Activated CD4-positive, alpha-beta T cell treated with anti-CD3 and anti-CD28 coated beads, Interleukin-2, amount 50 U/mL, for 48 hours (primary cell): ENCODE results near the gene MYH10.

Source experiments
- DNase-seq, 2 experiments: peaks; one replicate each; pipeline ENCODE4 v3.0.0-alpha.2; 2020

Gene MYH10

DNA sequence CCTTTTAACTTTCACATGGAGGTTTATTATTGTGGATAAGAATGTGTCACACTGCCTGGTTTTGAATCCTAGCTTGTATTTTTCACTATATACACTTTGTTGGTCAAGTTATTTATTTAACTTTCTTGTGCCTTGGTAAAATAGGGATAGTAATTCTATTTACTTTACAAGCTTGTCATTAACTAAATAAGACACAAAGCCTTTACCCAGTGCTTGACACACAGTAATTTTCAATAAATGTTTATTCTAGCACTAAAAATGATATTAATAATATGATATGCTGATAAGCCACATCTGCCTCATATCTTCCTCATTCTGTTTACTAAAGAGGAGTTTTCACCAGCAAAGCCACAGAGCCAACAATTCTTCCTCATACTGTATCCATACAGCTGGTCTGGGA is 27.8 kb downstream of the MYH10 start:
- DNase-seq = no peak

DNA sequence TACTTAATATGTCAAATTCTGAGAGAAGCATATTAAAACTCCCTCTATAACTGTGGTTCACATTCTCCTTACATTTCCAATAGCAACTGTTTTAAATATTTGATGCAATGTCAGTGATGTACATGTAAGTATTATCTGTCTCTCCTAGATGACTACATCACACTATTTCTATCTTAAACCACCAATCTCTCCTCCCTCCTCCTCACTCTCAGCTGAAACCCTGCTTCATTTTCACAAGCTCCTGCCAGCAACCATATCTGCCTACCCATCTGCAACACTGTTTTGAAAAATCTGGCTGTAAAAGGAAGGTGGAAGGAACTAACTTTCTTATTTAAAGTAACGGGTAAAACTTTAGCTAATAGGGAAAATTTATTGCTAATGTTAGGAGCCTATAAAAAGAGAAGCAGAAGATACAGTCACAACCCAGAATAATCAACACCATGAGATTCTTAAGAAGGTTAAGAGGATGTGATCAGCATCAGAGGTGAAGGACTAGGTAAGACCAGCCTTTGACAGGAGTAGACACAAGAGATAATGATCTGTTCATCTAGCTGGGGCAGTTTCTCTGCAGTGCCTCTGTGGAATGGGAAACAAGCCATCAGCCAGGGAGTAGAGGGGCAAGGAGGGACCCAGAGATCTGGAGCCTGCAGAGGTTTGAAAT is 31.0 kb downstream of the MYH10 start:
- DNase-seq = no peak

DNA sequence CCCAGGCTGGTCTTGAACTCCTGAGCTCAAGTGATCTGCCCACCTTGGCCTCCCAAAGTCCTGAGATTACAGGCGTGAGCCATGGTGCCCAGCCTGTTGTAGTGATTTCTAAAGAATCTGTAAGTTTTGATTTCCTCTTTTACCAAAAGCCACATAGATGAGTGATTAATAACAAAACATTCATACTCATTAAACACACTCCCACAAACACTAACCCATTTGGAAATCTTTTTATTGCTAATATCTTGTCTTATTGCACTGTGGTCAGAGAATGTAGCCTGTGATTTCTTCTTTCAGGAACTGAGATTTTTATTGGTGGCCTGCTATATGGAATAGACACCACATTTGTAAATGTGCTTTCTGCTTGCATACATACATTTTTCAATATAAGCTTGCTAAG is 31.6 kb downstream of the MYH10 start:
- DNase-seq = peak in 1 of 2 experiments; percentile 21

DNA sequence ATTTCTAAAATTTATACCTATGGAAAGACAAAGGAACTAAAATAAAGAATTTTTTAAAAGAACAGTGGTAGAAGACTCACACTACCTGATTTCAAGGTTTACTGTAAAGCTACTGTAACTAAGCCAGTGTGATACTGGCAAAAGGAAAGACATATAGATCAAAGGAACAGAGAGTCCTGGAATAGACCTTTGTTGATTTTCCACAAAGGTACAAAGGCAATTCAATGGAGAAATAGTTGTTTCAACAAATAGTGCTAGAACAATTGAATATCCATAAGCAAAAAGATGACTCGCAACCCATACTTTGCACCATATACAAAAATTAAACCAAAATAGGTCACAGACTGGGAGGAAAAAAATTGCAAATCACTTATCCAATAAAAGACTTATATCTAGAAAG is 36.7 kb downstream of the MYH10 start:
- no peak for DNase-seq

DNA sequence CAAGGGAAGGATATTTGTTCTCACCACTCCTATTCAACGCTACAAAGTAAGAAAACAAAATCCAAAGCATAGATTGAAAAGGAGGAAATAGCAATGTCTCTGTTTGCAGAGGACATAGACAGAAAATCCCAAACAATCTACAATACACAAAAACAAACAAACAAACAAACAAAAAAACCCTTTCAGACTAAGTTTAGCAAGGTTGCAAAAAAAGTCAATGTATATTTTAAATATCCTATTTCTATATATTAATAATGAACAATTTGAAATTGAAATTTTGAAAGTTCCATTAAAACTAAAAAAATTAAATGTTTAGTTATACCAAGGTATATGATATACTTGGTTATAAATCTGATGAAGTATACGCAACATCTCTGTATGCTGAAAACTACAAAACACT is 37.2 kb downstream of the MYH10 start:
- DNase-seq = no peak

DNA sequence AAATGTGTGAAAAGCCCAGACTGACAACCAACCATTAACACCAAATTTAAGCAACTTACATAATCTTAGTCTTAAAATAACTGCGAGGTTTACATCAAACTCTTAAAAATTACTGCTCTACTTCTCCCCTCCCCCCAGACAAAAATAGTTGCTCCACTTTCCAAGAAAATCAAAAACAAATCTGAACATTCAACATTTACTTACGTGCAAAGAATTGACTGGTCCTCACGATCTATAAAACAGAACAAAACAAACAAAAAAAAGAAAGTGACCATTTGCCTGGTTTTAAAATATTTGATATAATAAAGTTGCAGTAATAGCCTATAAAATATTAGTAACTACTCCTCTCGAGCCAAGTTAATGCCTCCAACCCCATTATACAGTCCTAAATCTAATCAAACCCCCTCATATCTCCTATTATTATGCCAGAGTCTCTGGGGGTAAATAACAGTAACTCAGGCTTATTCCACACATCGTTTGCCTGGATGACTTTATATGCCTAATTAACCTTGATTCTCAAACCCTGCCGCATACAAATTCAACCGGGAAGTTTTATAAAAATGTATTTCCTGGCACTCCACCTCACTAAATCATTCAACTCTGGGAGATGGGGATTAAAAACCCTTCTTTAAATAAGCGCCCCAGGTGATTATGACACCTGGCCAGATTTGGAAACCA is 41.5 kb downstream of the MYH10 start:
- no peak for DNase-seq

DNA sequence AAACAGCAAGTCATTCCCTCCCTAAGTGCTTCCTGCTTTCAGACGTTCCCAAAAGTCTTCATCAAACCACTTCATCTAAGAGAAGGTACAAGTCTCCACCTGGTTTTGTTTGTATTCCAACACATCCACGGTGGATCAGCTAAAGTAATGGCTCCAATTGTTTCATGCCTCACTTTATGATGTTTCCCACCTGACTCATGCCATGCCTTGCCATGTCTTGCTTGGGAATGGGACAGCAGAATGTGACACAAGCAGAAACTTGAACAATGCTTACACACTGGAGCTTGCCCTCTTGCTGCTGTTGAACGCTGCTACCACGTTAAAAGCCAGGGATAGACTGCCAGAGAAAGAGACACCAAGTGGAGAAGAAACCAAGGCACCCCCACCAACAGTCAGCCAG is 43.8 kb downstream of the MYH10 start:
- DNase-seq = no peak

DNA sequence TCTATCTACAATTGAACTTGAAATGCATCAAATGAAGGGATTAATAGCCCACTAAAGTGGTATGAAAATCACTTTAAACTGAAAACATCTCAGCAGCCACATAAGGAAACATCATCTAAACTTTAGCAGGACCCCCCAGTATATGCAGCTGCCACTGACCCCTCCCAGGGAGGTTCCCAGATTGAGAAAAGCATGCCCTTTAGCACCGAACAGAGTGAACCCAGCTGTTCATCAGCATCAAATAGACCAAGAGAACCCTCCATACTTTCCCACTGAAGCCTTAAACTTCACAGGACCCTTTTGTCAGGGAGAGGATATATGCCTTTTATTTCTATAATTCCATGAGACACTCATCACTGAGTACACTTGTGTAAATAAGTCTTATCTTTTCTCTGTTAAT is 44.6 kb downstream of the MYH10 start:
- DNase-seq = no peak

DNA sequence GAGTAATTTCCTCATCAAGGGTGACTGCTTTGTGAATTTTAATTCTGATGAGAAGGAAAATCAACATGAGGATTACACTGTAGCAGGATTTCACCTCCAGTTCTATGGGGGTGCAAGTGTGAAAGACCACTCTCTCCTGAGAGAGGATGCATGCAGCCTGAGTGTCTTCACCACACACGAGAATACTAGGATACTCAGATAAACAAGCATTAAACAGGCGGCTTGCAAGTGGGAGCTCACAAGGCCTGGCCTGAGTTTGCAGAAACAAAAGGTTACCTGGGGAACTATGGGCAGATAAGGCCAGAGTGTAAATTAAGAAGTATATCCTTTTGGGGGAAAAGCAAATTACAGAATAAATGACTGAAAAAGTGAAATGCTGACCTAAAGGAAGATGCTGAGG is 46.6 kb downstream of the MYH10 start:
- DNase-seq = no peak

DNA sequence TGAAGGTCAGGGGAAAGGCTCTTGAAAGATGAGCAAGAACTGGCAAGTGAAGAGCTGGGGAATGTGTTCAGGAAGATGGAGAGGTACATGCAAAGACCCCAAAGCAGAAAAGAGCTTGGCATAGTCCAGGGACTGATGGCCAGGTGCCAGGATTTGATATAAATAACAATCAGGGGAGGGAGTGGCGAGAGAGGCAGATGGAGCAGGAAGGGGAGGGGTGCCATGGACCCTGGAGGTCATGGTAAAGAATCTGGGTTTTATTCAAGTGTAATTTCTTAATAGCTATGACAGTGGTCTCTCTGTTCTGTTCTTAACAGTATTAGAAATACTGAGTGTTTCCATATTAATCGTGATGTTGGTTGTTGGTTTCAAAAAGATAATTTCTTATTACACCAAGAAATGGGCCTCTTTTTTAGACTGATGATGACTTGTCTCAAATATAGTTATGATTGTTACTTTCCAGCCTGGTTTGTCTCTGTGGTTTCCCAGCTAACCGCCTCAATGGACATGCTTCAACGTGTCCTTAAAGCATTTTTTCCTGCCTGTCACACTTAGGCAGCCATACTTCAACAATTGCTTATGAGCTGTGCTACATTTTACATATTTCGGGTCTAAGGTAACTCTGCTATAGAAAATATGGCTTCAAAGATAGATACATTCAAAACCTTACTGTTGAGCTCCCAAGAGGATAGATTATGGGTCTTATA is 49.4 kb downstream of the MYH10 start:
- peak; percentile 5 to 12 for DNase-seq

DNA sequence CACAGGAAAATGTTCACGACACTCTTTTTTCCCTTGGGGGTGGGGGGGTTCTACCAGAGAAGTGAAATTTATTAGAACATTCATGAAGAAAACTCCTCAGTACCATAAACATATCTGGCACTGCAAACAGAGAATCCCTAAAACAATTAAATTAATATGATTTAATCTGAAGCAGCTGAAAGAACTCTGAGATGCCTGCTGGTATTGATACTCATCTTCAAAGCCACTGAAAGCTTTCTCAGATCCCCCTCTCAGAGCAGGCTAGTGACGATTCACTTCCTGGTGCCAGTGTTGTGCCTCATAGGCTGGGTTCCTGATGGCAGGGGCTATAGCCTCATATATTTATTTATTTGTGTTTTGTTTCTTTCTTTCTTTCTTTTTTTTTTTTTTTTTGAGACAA is 52.7 kb downstream of the MYH10 start:
- DNase-seq = no peak

DNA sequence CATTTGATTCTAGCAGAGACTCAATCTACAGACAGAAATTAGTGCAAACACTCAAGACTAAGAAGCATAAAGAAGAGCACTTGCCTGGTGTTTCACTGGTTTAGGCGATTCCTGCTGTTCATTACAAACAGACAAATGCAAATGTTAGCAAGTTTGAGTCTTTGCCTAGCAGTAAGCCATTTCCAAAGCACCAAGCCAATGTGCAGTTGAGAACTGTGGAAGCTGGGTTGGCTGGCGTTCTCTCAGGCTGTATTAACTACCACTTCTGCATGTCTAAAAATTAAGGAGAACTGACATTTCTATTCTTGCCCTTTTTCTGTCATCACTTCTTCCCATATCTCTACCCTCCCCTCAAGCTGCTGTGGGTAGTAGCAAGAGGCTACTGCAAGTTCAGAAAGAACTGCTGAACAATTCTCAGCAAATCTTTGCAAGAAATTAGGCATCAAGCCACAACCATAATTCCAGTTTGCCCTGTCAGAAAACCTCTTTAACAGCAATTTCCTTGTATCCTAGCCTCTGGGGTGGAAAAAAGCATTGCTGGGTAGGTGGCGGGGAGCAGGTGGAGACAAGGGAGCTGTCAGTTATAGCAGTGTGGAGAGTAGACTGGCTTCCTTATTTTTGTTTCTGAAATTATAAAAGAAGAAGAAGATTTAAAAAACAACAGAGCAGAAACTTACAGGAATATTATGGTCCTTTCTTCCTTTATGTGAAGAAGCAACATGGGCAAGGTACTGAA is 53.8 kb downstream of the MYH10 start:
- no peak for DNase-seq

DNA sequence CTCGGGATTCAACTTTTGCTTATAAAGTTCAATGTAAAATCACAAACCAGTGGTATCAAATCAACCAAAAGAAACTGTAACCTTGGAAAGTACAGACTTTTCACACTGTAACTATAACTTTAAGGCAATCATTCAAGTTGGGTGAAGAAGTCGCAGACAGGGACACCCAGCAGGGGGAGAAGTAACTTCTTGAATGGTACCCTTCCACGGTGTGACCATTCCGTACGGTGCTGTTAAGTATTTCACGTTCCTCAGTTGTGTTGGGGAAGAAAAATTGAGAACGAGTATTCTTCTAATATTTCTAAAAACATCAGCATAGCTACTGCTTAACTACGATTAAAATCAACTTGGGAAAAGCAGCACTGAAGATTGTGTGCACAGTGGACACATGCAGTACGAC is 55.8 kb downstream of the MYH10 start:
- no peak for DNase-seq

DNA sequence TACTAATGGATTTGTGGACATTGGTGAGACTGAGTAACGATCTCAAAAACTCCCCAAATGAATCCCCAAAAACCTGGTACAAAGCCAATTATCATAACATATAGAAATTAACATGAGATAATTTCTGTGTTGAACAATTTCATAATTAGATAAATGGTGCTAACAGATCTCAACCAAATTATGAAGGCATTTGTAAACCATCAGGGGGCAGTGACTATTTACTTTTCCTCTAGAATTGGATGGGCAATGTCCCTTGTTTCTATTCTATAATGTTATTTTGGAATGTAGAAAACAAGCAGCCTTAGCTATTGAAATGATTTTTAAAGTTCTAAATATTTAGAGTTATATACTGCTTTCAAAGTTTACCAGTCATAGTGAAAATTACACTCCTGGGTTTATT is 57.8 kb downstream of the MYH10 start:
- DNase-seq = no peak

DNA sequence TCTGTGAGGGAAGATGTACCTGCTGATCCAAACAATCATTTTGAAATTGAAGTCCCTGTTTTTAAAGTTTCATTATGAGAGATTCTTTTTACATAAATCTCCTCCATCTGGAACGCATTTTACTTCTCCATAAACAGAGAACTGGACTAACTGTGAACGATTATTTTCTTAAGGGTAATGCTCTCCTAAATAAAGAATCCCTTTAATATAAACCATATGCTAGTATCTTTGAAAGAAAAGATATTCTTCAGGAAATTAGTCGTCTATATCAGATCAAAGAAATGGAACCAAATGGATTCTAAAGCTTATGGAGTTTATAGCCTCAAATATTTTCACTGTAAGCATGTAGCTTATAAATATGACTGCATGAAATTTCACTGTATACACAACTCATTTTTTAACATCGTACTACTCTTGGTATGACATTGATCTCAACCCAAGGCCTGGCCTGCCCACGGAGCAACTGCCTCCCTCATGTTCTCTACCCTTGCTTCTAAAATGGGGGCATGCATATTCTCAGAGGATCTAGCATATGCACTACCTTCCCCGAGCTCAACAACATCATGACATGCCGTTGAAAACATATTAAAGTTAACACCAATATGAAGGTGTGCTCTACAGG is 66.4 kb downstream of the MYH10 start:
- DNase-seq = no peak

DNA sequence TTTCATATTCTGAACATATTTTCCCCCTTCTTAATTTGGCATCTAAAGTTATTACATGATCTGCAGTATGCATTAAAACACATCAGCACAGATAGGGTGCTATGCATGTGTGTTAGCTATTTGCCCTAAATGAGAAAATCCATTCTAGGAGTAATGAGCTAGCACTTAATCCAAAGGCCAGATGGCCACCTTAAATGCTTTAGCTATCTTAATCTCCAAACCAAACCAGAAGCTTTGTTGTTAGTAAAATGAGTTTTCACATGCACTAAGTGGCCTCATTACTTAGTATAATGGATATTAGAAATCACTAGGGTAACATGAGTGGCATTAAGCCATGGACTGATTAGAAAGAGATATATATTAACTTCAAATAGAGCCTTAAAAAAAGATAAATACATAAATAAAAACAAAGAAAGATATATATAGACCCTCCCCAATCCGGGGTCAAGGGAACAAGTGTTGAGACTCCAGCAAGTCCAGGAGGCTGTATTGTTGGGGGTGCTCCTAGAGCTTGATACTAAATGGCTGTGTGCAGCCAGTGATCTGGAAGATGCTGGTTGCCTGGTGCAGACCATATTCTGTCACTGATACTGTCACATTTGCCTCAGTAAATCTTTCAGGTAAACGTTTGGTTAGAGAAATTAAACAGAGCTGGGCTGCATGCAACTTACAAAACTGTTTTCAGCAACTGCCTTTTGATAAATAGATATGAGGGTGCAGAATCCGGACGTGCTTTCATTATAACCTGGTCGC is 67.3 kb downstream of the MYH10 start:
- DNase-seq = no peak

DNA sequence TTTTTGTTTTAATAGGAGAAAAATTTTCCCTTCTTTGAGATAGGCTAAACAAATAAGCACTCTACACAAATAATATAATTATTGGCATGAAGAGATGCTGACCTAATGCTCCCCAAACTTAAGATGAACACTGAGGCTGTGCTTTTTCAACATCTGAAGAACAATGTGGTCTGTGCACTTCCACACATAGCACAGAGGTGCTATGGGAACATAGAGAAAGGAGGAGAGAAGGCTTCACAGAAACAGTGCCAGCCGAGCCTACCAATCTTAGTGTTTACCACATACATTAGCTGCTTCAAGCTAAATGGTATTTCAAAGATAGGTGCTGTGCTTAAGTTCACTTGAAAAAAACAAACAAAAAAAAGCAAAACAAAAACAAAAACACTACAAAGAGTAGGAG is 72.4 kb downstream of the MYH10 start:
- DNase-seq = no peak

DNA sequence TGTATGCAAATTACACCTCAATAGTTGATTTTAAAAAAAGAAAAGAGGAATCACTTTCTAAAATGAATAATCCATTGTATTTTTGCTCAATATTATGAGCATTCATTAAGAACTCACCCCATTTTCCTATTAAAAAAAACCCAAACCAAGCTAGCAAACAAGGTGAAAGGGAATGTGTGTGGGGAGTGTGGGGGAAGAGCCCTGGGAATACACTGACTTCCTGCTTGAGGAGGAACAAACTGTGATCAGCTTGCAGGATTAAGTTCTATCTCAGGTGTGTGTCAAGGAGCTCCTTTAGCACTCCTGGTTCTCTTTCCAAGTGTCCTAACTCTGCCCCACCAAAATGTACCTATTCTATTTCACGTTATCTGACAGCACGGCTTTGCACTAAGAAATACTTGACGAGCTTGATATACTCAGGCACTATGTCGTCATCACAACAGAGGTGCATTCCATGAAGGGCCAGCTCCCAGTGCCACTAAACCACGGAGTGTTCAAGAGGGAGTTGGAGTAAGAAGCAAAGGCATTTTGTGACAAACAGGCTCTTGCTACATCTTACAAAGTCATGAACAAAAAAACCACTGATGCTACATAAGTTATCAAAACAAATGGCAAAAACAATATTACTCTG is 73.2 kb downstream of the MYH10 start:
- no peak for DNase-seq

DNA sequence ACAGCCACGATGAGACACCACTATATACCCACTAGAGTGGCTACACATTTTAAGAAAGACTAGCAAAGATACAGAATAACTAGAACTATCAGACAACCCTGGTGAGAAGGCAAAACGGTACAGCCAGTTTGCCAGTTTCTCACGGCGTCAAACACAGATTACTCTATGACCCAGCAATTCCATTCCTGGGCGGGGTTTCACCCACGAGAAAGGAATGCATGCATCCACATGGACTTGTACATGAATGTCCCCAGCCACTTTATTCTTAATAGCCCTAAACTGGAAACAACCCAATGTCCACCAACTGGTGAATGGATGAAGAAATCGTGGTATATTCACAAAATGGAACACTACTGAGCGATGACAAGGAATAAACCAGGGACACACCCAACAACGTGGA is 74.5 kb downstream of the MYH10 start:
- no peak for DNase-seq

DNA sequence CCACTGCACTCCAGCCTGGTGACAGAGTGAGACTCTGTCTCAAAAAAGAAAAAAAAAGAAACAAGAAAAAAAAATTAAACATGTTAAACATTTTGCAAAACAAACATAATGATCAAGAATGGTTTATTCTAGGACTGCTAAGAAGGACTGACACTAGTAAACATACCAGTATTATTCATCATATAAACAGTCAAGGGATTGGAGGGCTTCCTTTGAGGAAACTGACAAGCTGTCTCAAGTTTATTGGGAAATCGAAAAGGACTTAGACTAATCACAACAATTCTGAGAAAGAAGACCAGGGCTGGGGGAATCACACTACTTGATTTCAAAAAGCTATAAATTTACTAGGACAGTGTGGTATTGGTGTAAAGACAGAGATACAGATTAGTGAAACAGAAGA is 75.5 kb downstream of the MYH10 start:
- DNase-seq = no peak

DNA sequence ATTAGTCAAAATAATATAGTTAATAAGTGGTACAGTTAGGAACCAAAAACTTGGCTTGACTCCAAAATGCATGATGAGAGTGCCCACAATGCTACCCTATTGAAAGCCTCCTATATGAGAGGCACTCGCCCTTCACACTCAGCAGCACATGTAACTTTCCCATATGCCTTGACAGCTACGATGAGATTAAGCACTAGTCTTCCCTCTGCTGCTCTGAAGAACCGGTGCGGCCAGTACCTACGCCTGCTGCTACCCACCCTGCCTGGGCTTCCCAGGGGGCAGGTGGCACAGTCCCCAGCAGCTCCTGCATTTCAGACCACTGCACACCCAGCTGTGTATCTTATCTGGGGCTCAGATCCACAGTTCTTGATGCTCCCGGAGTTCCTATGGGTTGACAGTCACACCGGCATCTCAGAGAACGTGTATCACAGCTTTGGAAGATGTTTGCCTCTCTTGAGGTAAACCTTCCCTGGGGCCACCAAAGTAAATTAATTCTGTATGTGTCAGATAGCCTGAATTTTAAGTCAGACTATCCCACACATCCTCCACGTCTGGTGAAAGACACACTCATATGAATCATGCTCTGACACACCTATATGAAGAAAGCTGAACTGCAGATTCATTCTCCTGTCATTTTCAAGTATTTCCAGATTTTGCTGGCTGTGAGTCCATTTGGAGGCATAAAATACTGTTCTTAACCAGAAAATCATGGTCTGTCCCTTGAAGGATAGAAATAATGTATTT is 77.8 kb downstream of the MYH10 start:
- DNase-seq = no peak
